Measurements from ENCODE around the gene PELI3.
"Not testable (repeated sequence)": the region's sequence is repeated elsewhere in the genome, so short reads cannot be mapped to it uniquely, and the experiment has no call there.

The PELI3 gene

DNA sequence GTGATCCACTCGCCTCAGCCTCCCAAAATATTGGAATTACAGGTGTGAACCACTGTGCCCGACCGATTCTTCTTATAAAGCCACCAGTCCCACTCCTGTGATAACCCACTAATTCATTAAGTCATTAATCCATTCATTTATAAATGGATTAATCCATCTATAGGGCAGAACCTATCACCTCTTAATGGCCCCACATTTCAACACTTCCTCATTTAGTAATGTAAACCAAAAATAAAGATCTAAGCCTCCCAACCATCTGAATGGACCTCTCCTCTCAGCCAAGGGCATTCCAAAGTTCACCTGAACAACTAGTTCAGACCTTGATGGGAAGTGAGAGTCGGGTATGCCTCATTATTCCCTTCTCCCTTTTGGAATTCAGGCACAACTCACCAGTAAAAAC lies 18.2 kb upstream of the PELI3 start:
- no peak for DNase-seq

DNA sequence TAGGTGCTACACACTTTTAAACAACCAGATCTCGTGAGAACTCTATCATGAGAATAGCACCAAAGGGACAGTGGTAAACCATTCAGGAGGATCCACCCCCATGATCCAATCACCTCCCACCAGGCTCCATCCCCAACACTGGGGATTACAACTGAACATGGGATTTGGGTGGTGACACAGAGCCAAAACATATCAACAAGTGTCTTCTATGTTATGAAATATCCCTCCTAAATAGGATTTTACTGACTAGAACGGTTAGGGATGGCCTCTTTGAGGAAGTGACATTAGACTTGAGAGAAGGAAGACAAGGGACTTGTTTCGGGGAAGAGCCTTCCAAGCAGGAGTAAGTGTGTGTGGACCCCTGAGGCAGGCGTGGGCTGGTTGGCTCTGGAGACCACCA lies 16.1 kb upstream of the PELI3 start:
- no peak for DNase-seq

DNA sequence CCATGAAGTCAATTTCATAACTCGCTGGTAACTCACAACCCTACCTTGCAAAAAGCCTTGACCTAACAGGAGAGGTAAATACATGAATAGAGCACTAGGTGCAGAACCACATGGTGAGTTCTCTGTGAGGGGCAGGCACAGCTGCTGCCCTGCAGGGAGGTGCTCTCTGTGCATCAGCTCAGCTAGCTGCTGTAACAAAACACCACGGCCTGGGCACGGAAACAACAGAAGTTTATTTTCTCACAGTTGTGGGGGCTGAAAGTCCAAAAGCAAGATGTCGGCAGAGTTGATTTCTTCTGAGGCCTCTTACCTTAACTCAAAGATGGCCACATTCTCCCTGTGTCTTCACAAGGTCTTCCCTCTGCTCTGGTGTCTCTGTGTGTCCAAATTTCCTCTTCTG lies 15.0 kb upstream of the PELI3 start:
- DNase-seq: no peak

DNA sequence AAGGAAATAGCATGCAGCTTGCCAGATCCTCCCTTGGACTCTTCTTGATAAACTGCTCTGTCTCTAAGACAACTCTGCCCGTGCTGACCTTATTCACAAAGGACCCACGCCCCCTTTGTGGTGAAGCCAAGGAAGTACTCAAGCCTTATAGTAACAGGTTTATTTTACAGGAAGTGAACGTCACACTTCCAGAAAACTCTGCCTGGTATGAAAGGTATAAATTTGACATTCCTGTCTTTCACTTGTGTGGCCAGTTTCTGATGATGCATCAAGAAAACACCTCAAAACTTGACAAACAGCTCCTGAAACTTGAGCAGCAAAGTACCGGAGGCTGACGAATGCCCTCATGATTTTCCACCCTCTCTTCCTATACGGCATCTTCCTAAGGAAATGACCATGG lies 12.5 kb upstream of the PELI3 start:
- DNase-seq: no peak

DNA sequence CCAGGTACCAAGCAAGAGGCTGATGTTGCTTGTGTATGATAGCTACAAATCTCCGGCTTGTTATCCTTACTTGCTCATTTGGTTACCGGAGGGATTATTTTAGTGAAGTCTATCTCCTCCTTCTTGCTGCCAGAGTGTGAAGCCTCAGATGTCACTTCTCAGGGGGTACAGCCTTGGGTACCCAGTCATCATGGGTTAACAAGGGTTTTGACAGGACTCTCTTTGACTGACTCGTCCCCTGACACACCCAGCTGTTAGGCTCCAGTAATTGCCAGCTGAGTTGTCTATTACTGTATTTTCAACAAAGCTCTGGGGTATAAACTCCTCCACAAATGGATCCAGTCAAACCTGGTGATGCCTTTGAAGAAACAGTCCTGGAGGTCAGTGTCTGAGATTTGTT lies 11.9 kb upstream of the PELI3 start:
- DNase-seq: no peak

DNA sequence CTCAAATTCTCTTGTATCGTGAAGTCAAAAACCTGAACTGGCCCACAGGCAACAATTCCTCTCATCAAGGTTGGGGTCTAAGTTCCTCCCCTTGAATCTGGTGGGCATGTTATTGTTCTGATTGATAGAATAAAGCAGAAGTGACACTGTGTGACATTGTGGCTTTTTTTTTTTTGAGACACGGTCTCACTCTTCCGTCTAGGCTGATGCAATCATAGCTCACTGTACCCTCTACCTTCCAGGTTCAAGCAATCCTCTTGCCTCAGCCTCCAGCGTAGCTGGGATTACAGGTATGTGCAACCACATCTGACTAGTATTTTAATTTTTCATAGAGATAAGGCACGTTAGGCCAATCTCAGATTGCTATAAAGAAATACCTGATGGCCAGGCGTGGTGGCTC lies 8.9 kb upstream of the PELI3 start:
- DNase-seq: no peak

DNA sequence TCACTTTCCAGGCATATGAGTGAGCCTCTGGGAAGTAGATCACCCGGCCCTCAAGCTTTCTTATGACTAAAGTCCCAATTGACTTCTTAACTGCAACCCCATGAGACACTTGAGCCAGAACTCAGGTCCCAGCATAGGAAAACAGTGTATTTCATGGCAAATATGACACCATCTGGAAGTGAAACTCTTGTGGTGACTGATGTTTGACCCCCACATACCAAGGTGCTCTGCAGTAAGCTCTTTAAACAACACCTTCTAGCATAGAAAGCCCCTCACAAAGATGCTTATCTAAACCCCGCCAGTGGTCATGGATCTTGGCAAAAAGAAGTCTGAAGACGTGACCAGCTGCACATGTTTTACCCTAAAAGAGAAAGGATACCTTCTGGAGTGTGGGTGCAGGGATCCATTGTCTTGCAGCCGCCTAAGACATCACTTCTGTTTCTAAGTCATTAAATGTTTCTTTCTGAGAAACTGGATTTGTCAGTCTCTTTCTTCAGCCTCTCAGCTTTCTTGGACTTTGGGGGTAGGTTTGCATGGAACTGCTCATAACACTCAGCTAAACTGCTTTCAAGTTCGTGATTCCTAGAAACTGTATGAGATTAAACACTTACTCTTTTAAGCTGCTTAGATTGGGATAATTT lies 7.4 kb upstream of the PELI3 start:
- DNase-seq: no peak

DNA sequence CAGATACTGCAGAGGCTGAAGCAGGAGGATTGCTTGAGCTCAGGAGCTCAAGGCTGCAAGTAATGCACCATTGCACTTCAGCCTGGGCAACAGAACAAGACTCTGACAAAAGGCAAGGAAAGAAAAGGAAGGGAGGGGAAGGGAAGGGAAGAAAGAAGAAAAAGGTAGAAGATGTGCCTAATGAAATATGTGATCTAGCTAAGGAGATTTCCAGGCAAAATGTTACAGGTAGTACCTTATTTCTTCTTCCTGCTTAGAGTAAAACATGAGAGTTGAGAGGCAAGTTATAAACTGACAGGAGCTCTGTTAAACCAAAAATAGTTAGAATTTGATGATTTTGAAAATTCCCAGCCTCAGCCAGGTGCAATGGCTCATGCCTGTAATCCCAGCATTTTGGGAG lies 4.7 kb upstream of the PELI3 start:
- DNase-seq: no peak

DNA sequence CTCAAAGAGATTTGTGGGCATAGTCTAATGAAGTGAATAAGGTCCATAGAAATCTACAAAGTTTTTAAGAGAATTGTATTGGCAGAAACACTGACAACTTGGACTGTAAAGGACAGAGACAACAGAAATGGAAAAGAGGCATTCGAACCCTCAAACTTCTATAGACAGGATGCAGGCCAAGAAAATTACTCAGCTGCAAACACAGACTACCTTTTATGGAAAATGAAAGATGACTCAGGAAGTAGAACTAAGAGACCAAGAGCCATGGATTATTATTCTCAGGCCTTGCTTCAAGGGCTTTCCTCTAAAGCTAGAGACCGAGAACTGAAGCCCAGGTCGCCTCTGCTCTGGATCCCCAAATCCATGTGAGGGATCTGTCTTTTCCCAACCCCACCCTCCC lies 3.8 kb upstream of the PELI3 start:
- DNase-seq: no peak

DNA sequence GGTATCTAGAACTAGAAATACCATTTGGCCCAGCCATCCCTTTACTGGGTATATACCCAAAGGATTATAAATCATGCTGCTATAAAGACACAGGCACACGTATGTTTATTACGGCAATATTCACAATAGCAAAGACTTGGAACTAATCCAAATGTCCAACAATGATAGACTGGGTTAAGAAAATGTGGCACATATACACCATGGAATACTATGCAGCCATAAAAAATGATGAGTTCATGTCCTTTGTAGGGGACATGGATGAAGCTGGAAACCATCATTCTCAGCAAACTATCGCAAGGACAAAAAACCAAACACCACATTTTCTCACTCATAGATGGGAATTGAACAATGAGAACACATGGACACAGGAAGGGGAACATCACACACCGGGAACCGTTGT lies 2.6 kb upstream of the PELI3 start:
- DNase-seq: not testable (repeated sequence)

DNA sequence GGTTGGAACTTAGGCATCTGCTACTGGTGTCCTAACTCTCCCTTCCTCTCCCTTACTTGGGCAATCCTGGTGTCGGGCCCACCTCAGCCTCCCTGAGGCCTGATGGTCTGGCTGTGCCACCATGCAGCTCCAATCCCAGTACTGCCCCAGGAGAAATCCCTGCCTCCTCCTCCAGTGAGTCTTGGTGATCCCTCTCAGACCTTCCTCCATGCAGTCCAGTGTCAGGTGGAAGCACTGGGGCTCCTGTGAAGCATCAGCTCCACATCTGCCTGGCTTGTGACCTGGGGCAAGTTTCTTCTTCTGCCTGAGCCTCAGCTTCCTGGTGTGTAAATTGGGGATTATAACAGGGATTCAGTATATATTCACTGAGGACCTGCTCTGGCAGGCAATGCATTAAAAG lies 1.8 kb upstream of the PELI3 start:
- DNase-seq: no peak

DNA sequence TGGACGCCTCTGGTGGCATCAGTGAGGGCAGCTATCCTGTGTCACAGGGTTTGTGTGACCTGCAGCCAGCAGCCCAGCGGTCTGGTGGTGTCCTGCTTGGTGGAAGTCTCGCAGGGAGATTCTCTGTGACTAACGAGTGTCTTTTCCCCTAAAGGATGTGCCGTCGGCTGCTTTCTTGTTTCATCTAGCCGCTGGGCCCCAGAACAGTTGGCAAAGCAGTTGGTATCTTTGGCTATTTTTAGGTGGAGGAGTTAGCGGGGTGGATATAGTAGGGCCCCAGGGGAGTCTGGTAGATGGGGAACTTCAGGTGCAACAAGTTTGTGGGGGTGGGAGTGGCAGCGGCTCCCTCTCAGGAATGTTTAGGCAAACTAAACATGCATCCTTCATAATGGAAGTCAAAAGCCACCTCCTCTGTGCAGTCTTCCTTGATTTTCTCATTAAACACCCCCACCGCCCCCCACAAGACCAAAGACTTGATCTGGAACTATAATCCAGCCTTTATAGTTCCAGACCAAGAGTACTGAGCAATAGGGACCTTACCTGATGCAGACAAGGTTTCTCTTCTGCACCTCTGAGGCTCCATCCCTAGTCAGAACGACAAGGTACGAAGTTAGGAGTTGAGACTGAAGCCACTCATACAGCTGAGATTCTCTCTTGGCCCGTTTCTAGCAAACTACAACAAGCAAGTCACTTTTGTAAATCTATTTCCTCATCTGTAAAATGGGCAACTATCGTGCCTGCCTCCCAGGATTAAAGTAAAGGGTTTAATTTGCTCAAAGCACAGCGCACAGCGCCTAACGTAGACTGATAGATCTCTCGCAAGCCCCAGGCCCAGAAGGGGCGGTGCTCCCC lies 1.1 kb upstream of the PELI3 start:
- no peak for DNase-seq

DNA sequence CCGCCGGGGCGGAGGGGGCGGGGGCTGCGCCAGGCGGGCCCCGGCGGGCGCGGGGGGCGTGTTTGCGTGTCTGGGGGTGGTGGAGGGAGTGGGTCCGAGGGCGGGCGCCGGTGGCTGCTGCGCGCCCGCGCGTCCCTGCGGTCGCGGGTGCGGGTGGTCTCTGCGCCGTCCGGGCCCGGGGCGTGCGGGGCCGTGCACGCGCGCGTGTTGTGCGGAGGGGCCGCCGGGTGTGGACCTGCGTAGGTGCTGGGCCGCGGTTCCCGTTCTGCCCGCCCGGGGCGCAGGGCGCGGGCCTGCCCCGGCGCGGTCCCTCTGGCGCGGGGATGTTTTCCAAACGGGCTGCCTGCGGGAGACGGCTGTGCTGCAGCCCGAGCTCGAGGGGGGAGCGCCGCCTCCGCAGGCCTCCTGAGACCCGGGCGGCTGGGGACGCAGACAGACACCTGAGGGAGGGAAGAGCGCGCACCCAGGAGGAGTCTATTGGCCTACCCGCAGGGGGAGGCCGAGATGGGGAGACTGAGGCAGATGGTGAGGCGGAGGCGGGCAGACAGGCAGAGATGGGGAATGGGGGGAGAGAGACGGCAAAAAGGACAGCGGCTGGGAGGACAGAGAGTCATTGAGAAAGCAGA lies 442 bp downstream of the PELI3 start:
- DNase-seq: no peak

DNA sequence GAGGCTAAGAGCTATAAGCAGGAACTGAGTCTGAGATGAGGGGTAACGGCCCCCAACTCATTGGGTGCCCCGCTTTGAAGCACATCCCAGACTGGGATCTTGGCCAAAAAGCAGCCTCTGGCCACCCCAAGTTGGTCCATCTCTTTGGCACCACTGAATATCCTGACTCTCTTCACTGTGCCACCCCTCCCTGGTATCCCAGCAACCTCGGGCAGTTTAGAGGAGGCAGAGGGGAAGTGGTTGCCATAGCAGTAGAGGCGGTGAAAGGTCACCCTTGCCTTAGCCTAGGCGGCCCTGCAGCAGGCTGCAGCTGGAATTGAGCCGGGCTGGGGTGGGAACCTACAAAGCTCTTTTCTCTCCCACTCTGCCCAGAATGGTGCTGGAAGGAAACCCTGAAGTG lies 1.1 kb downstream of the PELI3 start:
- DNase-seq: no peak

DNA sequence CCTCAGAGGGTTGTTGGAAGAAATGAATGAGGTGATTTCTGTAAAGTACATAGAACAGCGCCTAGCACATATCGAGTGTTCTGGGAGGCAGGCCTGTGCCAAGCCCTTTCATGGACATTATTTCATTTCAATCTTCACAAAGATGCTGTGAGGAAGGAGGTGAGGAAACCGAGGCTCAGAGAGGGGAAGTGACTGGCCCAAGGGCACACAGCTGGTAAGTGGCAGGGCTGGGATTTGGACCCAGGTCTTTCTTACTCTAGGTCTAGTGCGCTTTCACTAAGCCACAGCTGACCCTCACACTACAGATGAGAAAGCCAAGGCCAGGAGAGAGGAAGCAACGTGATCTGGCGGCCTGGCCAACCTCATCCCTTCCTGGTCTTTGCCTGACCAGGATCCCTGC lies 2.0 kb downstream of the PELI3 start:
- DNase-seq: no peak

DNA sequence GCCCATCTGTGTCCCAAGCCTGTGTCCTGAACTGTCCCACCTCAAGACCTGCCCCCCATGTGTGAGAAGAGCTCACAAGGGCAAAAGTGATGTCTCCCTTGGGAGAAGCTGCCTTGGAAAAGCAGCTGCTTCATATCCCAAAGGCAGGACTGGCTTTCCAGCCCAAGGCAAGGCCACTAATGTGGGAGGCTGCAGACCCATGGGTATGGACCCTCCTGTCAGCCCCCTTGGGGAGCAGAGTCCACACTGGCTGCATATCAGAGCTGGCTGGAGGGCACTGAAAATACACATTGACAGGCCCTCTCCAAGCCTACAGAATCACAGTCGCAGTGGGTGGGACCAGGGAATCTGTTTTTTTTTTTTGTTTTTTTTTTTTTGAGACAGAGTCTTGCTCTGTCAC lies 2.7 kb downstream of the PELI3 start:
- DNase-seq: no peak

DNA sequence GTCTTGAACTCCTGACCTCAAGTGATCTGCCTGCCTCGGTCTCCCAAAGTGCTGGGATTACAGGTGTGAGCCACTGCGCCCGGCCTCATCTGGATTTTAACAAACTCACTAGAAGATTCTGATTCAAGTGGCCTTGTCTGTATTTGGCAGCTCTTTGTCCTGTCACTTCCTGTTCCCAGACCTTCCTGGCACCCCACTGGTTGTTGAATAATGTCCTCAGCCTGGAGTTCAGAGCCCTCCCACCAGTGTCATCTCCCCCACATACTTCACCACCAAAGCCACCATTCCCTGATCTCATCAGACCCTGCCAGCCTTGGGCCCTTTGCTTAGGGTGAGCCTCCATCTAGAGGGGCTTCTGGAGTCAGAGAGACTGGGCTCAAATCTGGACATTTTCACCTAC lies 3.3 kb downstream of the PELI3 start:
- DNase-seq: no peak

DNA sequence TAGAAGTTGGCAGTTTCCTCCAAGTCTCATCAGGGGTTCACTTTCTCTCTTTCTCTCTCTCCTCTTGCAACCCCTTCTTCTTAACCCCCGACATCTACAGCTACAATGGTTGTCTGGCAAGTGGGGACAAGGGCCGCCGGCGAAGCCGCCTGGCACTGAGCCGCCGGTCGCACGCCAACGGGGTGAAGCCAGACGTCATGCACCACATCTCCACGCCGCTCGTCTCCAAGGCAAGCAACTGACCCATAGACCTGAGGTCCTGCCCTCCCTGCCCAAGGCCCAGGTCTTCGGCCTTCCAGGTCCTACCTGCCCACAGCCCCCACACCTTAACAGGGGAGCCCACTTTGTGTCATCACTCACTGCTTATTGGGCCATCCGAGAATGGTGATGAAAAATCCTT lies 4.4 kb downstream of the PELI3 start:
- no peak for DNase-seq

DNA sequence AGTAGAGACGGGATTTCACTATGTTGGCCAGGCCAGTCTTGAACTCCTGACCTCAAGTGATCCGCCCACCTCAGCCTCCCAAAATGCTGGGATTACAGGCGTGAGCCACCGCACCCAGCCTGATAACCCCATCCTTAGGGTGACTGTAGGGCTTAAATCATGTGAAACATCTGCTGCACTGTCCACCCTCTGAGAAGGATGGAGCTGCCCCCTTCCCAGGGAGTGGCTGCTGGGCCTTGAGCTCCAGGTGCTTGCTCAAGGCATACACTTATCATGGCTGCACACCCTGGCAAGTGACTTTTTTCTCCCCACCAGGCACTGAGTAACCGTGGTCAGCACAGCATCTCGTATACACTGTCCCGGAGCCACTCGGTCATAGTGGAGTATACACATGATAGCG lies 5.3 kb downstream of the PELI3 start:
- no peak for DNase-seq

DNA sequence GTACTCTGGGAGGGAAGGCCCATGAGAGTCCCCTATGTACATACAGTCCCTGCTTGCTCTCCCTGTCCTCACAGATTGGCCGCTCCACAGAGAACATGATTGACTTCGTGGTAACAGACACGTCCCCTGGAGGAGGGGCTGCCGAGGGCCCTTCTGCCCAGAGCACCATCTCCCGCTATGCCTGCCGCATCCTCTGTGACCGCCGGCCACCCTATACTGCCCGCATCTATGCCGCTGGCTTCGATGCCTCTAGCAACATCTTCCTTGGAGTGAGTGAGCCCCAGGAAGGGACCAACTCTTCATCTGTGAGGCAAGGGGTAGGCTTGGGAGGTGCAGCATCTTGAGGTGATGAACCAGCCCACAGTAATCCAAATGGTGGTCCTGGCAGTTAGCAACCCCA lies 6.5 kb downstream of the PELI3 start:
- no peak for DNase-seq

DNA sequence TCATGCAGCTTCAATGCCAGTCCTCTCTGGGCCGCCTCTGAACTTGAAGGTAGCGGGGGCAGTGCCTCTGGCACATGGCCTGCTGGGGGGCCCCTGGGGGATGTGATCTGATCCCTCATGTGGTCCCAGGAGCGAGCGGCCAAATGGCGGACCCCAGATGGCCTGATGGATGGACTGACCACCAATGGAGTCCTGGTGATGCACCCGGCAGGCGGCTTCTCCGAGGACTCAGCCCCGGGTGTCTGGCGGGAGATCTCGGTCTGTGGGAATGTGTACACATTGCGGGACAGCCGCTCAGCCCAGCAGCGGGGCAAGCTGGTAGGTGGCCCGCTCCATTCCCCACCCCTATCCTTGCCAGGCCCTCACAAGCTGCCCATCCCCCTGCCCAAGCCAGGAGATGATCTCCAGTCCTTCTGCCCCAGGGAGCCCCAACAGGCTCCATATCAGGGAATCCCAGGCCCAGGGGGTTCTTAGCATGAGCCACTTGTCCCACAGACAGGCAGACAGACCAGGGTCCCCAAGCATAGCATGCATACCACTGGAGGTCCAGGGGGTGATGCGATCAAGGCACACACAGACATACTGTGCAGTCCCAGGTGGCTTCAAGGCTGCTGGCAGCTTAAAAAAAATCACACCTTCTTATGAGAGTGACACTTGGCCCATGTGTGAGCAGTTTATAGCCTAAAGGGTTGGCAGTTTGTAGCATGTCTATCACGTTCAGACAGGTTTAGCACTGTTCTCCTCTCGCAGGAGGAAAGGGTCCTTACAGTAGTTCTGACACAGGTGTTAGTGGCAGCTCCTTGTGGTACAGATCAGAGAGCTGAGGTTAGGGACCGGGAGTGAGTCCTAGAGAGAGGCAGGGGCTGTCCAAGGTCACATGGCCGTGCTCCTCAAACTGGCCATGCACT lies 7.2 kb downstream of the PELI3 start:
- DNase-seq: no peak

DNA sequence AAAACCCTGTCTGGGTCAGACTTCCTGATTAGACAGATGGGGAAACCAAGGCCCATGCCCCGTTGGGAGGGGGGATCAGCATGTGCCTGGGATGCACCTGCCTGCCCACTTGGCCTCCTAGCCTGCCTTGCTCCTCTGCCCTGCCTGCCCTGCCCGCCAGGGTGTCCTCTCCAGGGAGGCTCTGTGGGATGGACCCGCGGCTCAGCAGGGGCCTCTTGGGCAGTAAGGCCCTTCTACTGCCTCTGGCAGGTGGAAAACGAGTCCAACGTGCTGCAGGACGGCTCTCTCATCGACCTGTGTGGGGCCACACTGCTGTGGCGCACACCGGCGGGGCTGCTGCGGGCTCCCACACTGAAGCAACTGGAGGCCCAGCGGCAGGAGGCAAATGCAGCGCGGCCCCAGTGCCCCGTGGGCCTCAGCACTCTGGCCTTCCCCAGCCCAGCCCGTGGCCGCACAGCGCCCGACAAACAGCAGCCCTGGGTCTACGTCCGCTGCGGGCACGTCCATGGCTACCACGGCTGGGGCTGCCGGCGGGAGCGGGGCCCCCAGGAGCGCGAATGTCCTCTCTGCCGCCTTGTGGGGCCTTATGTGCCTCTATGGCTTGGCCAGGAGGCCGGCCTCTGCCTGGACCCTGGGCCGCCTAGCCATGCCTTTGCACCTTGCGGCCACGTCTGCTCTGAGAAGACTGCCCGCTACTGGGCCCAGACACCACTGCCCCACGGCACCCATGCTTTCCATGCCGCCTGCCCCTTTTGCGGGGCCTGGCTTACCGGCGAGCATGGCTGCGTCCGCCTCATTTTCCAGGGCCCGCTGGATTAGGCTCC lies 8.9 kb downstream of the PELI3 start:
- no peak for DNase-seq
